ENCODE data around the gene TIMM23.

GRCh38 chr10:46029461-46030030 is 57.3 kb downstream of the TIMM23 start:
- no peak for TF ChIP-seq FOXJ3 (CRISPR knock-in tag; IDR thresholded peaks at IDR 0.05; ENCODE audit: borderline replicate concordance)
- TF ChIP-seq, protein P1, sequence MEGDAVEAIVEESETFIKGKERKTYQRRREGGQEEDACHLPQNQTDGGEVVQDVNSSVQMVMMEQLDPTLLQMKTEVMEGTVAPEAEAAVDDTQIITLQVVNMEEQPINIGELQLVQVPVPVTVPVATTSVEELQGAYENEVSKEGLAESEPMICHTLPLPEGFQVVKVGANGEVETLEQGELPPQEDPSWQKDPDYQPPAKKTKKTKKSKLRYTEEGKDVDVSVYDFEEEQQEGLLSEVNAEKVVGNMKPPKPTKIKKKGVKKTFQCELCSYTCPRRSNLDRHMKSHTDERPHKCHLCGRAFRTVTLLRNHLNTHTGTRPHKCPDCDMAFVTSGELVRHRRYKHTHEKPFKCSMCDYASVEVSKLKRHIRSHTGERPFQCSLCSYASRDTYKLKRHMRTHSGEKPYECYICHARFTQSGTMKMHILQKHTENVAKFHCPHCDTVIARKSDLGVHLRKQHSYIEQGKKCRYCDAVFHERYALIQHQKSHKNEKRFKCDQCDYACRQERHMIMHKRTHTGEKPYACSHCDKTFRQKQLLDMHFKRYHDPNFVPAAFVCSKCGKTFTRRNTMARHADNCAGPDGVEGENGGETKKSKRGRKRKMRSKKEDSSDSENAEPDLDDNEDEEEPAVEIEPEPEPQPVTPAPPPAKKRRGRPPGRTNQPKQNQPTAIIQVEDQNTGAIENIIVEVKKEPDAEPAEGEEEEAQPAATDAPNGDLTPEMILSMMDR (IDR thresholded peaks at IDR 0.05) = no peak
- no peak for TF ChIP-seq ESRRA (CRISPR knock-in tag; IDR thresholded peaks at IDR 0.05; ENCODE audit: borderline replicate concordance)
- TF ChIP-seq STAT6 (CRISPR knock-in tag; conservative IDR thresholded peaks at IDR 0.05; ENCODE audit: low read depth) = no peak
- TF ChIP-seq GABPB1 (CRISPR knock-in tag; IDR thresholded peaks at IDR 0.05) = no peak
- TF ChIP-seq ZSCAN18 (CRISPR knock-in tag; IDR thresholded peaks at IDR 0.05) = no peak
- TF ChIP-seq MAX (CRISPR knock-in tag; IDR thresholded peaks at IDR 0.05) = no peak
- no peak for TF ChIP-seq NFE2L1 (CRISPR knock-in tag; IDR thresholded peaks at IDR 0.05)
- TF ChIP-seq, protein P2, sequence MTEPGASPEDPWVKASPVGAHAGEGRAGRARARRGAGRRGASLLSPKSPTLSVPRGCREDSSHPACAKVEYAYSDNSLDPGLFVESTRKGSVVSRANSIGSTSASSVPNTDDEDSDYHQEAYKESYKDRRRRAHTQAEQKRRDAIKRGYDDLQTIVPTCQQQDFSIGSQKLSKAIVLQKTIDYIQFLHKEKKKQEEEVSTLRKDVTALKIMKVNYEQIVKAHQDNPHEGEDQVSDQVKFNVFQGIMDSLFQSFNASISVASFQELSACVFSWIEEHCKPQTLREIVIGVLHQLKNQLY (CRISPR knock-in tag; IDR thresholded peaks at IDR 0.05) = no peak
- no peak for TF ChIP-seq JUN (CRISPR knock-in tag; IDR thresholded peaks at IDR 0.05)
- no peak for TF ChIP-seq ZBTB21 (CRISPR knock-in tag; IDR thresholded peaks at IDR 0.05; ENCODE audit: borderline replicate concordance)
- no peak for TF ChIP-seq MXD4 (CRISPR knock-in tag; IDR thresholded peaks at IDR 0.05; ENCODE audit: borderline replicate concordance)

Measured in WTC11 (cell line).